ENCODE results near the gene SLC25A25. TPM values are rescaled to one million over a fixed set of nuclear protein-coding genes. Genes with fewer than 3 reads are reported as not detected.

Gene SLC25A25
- total and polyA plus RNA-seq, 12 donors, result 2.3 to 20.7 (median 6.8) TPM

- TF ChIP-seq CTCF (IDR thresholded peaks at IDR 0.05), result no peak
- Histone ChIP-seq H3K27me3 (no peaks in the 10 kb centered on the region), H3K36me3 (no peaks in the 10 kb centered on the region), H3K4me1 (peaks cover 0 to 9% (median 0%) of the 10 kb centered on the region in 9 donors), H3K4me3 (no peak overlapping the region), H3K27ac (no peak overlapping the region), H3K9me3 (peaks cover 0 to 6% (median 0%) of the 10 kb centered on the region in 11 donors)
- WGBS, 2 donors, result 93 to 94% methylated on average over 18 of the region's 18 CpGs
- peak in 2 of 8 donors; percentile 27 to 37 for ATAC-seq
- intact Hi-C loops (cut with DNase I), result no loop called here
- peak in 1 of 2 donors; percentile 6 for DNase-seq
Measured at GRCh38 chr9:128136816-128137793, 69.1 kb downstream of the SLC25A25 start.

- intact Hi-C loops (cut with DNase I), result no loop called here
- DNase-seq (peak in 1 of 2 donors; percentile 3), ATAC-seq (no peak)
- peaks cover 0 to 12% (median 2%) of the 10 kb centered on the region in 9 donors for H3K4me1 ChIP-seq
- no peak for TF ChIP-seq CTCF (IDR thresholded peaks at IDR 0.05)
- H3K27ac ChIP-seq, result no peak overlapping the region
- H3K36me3 ChIP-seq, result no peaks in the 10 kb centered on the region
- H3K9me3 ChIP-seq, result peaks cover 0 to 6% (median 0%) of the 10 kb centered on the region in 11 donors
- WGBS, 2 donors, result 90 to 91% methylated on average over 3 of the region's 3 CpGs
- H3K27me3 ChIP-seq, result no peaks in the 10 kb centered on the region
- H3K4me3 ChIP-seq, result no peak overlapping the region
Measured at GRCh38 chr9:128138001-128138400, 70.0 kb downstream of the SLC25A25 start.

GRCh38 chr9:128139621-128140020 lies 71.6 kb downstream of the SLC25A25 start:
- intact Hi-C loops (cut with DNase I), result no loop called here
- Histone ChIP-seq H3K36me3 (no peaks in the 10 kb centered on the region), H3K4me3 (no peak overlapping the region), H3K4me1 (peaks cover 0 to 23% (median 14%) of the 10 kb centered on the region in 9 donors), H3K27me3 (no peaks in the 10 kb centered on the region), H3K9me3 (no peaks in the 10 kb centered on the region), H3K27ac (no peak overlapping the region)
- DNase-seq, result peak in 1 of 2 donors; percentile 2
- no peak for ATAC-seq
- TF ChIP-seq CTCF (IDR thresholded peaks at IDR 0.05), result no peak
- 54 to 82% methylated on average over 8 to 9 of the region's 16 CpGs for WGBS, 2 donors

- intact Hi-C loops (cut with DNase I), result no loop called here
- H3K36me3 ChIP-seq, result no peaks in the 10 kb centered on the region
- no peak for TF ChIP-seq CTCF (IDR thresholded peaks at IDR 0.05)
- 98 to 99% methylated on average over 3 of the region's 3 CpGs for WGBS, 2 donors
- DNase-seq, result no peak
- H3K4me1 ChIP-seq, result peaks cover 0 to 23% (median 14%) of the 10 kb centered on the region in 9 donors
- no peaks in the 10 kb centered on the region for H3K27me3 ChIP-seq
- no peak overlapping the region for H3K4me3 ChIP-seq
- ATAC-seq, result no peak
- H3K9me3 ChIP-seq, result no peaks in the 10 kb centered on the region
- H3K27ac ChIP-seq, result peak overlapping the region in 2 of 10 donors; percentile 40 to 68
Measured at GRCh38 chr9:128141604-128142003, 73.6 kb downstream of the SLC25A25 start.
